Bone marrow (tissue), 2 donors: ENCODE data around the gene TCEA3.

Source experiments
- DNase-seq, 2 donors: peaks; one replicate each; lab custom pipeline; 2025; lab: John Stamatoyannopoulos, UW

Gene TCEA3

DNA sequence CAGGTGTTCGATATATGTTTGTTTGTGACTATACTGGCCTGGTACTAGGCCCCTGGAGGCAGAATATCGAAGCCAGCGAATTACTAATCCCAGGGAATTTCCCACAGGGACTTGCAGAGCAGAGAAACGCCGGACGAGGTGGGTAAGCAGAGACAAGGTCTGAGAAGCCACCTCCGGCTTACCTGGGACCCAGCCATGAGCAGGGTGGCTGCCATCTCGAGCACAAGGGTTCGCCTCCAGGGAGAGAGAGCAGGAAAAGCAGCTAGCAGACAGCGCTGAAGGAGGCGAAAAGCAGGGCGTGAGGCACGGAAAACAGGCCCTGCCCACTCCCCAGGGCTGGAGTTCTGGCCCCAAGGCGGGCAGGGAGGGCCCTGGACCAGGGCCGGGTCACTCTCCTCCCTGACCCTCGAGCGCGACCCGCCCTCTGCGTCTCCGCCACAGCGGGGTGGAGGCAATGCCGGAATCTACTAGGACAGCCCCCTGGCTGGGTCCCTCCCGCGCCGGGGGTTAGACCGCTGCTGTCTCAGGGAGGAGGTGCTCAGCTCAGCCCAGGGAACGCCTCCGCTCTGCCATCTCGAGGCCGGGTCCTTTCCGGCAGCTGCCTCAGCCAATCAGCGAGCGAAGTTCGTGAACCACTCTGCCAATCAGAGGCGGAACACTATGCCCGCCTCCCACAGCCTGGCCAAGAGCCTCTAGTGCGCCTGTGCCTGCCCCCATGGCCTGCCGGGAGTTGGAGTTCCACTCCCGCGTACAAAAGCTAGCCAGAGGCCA is 56.6 kb downstream of the TCEA3 start:
- DNase-seq: peak; percentile 89 to 97

GRCh38 chr1:23367451-23367790 is 57.1 kb downstream of the TCEA3 start:
- DNase-seq: no peak

- no peak for DNase-seq
These were observed 58.0 kb downstream of the TCEA3 start for GRCh38 chr1:23366598-23366997.

- DNase-seq: no peak
These were observed 58.4 kb downstream of the TCEA3 start for GRCh38 chr1:23366146-23366545.

DNA sequence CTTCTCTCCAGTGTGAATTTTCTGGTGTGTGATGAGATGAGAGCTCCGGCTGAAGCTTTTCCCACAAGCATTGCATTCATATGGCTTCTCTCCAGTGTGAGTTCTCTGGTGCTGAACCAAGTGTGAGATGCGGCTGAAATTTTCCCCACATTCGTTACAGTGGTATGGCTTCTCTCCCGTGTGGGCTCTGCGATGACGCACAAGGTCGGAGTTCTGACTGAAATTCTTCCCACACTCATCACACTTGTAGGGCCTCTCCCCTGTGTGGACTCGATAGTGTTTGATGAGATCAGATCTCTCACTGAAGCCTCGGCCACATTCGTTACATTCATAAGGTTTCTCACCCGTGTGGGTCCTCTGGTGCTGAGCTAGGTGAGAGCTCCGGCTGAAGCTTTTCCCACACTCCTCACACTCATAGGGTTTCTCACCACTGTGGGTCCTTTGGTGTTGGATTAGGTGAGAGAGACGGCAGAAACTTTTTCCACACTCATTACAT is 62.3 kb downstream of the TCEA3 start:
- no peak for DNase-seq

DNA sequence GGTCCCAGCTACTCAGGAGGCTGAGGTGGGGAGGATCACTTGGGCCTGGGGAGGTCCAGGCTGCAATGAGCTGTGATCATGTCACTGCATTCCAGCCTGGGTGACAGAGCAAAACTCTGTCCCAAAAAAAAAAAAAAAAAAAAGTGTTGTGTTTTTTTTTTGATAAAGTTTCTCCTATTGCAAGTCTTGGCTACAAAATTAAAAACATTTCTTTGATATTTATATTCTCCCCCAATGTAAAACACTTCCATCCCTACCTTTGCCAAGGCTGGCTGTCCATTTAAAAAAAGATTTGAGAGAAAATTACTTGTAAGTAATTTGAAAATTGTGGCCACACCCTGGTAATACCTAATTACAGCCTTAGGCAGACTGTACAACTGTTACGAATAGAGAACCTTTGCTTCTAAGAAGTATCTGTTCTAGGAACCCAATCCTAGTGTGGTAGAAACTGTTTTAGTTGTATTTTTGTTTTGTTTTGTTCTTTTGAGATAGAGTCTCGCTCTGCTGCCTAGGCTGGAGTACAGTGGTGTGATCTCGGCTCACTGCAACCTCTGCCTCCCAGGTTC is 66.2 kb downstream of the TCEA3 start:
- no peak for DNase-seq

DNA sequence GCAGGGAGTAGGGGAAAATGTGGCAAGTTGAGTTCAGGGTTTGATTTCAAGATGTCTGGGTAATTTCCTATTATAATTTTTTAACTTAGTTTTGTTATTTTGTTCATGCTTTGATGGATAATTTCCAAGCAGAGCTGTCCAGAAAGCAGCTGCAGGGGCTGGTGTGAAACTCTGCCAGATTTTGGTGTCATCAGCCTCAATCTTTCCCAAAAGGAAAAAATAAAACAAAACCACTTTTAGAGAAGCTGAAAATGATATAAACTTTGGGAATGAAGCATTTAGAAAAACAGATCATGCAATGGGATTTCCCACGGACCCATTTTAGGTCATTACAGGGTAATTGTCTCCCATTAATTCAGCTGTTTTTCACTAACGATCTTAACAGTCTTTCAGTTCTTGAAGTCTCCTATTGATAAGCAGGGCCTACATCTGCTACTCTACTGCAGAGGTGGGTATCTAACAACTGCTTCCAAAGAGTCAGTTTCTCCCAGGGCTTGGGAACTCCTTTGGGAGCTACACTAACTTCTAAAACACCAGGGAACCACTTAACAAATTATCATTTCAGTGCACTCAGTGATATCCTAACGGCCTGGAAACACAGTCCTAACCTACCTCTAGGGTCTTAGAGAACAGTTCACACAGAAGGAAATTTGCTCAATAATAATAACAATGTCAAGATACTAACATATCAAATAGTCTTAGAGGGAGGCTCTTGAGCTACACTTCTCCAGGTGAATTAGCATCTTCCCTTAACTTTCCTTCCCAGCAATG is 67.2 kb downstream of the TCEA3 start:
- DNase-seq: no peak

GRCh38 chr1:23356471-23357137 is 67.9 kb downstream of the TCEA3 start:
- DNase-seq: no peak

GRCh38 chr1:23354245-23354644 is 70.3 kb downstream of the TCEA3 start:
- DNase-seq: no peak

- DNase-seq: no peak
These were observed 72.4 kb downstream of the TCEA3 start for GRCh38 chr1:23352096-23352695.

GRCh38 chr1:23345920-23346319 is 78.6 kb downstream of the TCEA3 start:
- no peak for DNase-seq

DNA sequence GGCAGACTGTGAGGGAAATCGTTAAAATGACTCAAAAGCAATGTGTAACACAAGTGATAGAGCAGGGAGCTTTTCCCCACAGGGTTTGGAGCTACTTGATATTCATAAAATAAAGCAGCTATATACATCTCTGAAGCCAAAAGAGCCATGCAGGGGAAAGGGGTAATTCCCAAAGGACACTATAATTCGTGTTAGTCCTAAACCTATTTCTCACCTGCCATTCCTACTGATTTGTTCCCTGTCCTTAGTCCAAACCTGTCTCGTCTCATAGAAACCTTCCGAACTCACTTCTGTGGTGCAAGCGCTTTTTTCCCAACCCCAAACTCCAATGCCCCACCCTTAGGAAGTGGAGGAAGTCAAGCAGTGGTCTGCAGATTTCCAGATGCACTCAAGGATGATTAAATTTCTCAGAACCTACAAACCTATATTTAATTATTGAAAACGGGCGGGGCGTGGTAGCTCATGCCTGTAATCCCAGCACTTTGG is 79.5 kb downstream of the TCEA3 start:
- DNase-seq: no peak

DNA sequence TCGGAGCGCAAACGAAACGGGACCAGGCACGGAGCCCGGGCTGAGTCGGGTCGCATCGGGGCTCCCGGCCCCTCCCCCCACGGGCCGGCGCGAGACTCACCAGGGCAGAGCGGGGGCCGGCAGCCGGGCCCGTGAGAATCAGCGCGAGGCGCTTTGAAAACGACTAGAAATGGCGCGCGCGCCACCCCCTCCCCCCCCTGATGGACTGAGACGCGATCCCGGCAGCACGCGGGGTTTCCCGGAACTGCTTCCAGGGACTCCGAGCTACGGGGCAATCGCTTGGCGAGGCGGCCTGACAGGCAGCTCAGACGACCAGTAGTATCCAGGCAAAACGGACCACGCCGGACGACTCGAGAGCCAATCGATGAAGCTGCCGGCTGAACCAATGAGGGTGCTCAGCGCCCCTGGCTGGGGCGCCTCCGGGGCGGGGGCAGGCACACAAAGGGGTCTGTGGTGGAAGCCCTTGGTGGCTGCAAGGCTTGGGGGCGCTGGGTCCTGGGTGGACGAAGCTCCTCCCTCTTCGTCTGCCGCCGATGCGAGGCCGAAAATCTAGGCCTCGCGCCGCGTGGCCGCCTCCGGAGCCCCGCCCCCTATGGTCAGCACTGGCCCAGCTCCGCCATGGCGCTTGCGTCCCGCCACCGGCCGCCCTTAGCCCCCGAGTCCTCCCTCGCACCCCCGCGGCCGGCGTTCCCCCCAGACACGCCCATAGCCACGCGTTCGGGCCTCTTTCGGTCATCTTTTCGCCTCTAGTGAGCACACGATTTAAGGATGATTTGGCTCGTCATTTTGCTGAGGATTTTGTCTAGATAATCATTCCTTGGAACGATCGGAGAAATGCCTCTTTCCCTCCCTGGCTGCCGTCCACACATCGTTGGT is 80.2 kb downstream of the TCEA3 start, which contains the start of gene HNRNPR:
HNRNPR (minus strand) TSS at position 174 of the 876 bp plus-strand sequence. CDS start 3,276 bp downstream, outside the sequence.
- peak; percentile 88 to 100 for DNase-seq

DNA sequence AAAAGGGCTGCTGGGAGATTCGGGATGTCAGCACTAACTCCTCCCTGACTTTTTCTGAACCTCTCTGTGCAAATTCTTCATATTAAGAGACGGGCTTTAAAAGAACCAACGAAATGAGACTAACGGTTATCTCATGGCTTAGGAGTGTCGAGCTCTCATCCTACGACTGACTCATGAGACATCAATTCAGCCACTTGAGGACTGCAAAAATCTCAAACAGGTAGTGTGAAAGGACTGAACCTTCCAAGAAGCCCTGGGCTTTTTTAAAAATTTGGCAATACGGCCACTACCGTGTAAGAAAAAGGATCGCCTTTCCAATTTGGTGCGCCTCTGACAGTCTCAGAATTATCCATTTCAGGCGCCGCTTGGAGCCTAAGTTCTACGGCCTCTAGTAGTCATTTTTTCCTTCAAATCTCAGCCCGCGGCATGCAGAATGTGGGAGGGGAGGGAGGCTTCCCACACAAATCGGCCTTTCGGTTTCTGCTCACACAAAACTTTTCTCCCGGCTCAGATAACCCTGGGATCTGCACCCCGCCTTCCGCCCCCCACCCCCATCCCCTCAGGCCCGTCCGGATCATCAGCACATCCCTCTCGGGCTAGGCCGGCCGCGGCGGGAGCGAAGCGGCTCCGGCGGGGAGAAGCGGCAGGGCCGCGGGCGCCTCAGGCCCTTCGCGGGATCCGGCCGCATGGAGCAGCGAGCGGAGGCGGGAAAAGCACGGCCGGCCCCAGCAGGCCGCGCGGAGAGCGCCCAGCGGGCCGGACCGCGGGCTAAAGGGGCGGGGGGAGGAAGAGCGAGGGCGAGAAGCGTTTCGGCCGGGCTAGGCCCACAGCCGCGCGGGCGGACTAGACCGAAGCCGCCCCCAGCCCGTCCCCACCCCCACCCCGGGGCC is 81.1 kb downstream of the TCEA3 start:
- DNase-seq: peak in 1 of 2 donors; percentile 56

GRCh38 chr1:23341931-23342692 is 82.4 kb downstream of the TCEA3 start:
- DNase-seq: no peak

DNA sequence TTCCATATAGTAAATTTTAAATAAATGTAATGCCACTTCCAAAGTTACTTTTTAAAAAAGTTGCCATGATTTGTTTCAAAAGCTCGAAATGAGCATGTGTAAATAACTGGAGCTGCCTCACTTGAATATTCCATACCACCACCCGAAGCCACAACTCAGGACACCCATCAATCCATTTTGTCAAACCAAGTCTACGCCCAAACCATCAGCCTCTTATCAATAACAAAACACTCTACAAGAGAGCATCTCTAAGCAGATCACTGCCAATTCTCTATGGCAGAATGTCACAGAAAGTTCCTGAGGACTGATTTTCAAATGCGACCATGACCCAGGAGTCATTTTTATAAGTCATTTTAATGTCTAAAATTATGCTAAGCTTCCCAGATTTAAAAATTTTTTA is 84.9 kb downstream of the TCEA3 start:
- no peak for DNase-seq

GRCh38 chr1:23337869-23338268 is 86.7 kb downstream of the TCEA3 start:
- DNase-seq: no peak

DNA sequence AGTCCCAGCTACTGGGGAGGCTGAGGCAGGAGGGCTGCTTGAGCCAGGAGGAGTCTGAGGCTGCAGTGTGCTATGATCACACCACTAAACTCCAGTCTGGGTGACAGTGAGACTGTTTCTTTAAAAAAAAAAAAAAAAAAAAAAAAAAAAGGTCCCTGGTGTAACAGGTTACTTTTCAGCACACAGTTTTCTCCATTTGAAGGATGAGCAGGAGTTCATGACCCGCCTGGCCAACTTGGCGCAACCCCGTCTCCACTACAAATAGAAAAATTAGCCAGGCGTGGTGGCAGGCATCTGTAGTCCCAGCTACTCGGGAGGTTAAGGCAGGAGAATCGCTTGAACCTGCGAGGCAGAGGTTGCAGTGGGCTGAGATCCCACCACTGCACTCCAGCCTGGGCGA is 92.8 kb downstream of the TCEA3 start:
- DNase-seq: no peak
